ENCODE data around the gene CENPX.
"Not testable (repeated sequence)": the region's sequence is repeated elsewhere in the genome, so short reads cannot be mapped to it uniquely, and the experiment has no call there.

CENPX gene

GRCh38 chr17:81990836-81991683, 31.6 kb downstream of the CENPX start:
- no peak for DNase-seq (ENCODE audit: low read depth)
- TF ChIP-seq CTCF (IDR thresholded peaks at IDR 0.05; ENCODE audit: low read depth, low read length, missing control alignments), result no peak
- H3K4me3 ChIP-seq (ENCODE audit: low read depth, low read length), result no peak overlapping the region
- in situ Hi-C loops (cut with HindIII; ENCODE audit: low sequenced_read_pairs), result no loop called here

GRCh38 chr17:81987161-81987770, 35.4 kb downstream of the CENPX start:
- DNase-seq (ENCODE audit: low read depth), result no peak
- TF ChIP-seq CTCF (IDR thresholded peaks at IDR 0.05; ENCODE audit: low read depth, low read length, missing control alignments), result no peak
- in situ Hi-C loops (cut with HindIII; ENCODE audit: low sequenced_read_pairs), result no loop called here
- H3K4me3 ChIP-seq (ENCODE audit: low read depth, low read length), result no peak overlapping the region

- in situ Hi-C loops (cut with HindIII; ENCODE audit: low sequenced_read_pairs), result no loop called here
- H3K4me3 ChIP-seq (ENCODE audit: low read depth, low read length), result no peak overlapping the region
- no peak for TF ChIP-seq CTCF (IDR thresholded peaks at IDR 0.05; ENCODE audit: low read depth, low read length, missing control alignments)
- no peak for DNase-seq (ENCODE audit: low read depth)
Observed at GRCh38 chr17:81986606-81987005, 36.1 kb downstream of the CENPX start.

DNA sequence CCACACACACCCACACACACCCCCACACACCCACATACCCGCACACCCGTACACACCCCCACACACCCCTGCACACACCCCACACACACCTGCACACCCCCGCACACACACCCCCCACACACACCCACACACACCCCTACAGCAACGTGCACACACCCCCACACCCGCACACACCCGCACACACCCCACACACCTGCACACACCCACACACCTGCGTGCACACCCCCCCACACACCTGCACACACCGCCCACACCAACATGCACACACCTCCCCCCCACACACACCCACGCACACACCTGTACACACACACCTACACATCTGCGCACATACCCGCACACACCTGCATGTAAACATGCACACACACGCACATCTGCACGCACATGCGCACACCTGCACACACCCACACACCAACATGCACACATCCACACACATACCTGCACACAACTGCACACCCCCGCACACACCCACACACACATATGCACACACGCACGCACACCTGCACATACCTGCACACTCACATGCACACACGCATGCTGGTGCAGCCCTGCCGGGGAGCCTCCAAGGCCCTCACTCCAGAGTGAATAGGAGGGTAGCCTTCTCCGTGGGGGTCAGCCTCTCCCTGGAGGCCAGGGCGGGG, 37.8 kb downstream of the CENPX start:
- TF ChIP-seq CTCF (IDR thresholded peaks at IDR 0.05; ENCODE audit: low read depth, low read length, missing control alignments), result no peak
- no peak for DNase-seq (ENCODE audit: low read depth)
- no peak overlapping the region for H3K4me3 ChIP-seq (ENCODE audit: low read depth, low read length)
- in situ Hi-C loops (cut with HindIII; ENCODE audit: low sequenced_read_pairs), result no loop called here

- TF ChIP-seq CTCF (IDR thresholded peaks at IDR 0.05; ENCODE audit: low read depth, low read length, missing control alignments), result no peak
- DNase-seq (ENCODE audit: low read depth), result no peak
- H3K4me3 ChIP-seq (ENCODE audit: low read depth, low read length), result no peak overlapping the region
- in situ Hi-C loops (cut with HindIII; ENCODE audit: low sequenced_read_pairs), result no loop called here
Observed at GRCh38 chr17:81983639-81984373, 38.9 kb downstream of the CENPX start.

GRCh38 chr17:81983011-81983638, 39.6 kb downstream of the CENPX start:
- in situ Hi-C loops (cut with HindIII; ENCODE audit: low sequenced_read_pairs), result no loop called here
- no peak for DNase-seq (ENCODE audit: low read depth)
- TF ChIP-seq CTCF (IDR thresholded peaks at IDR 0.05; ENCODE audit: low read depth, low read length, missing control alignments), result no peak
- H3K4me3 ChIP-seq (ENCODE audit: low read depth, low read length), result no peak overlapping the region

DNA sequence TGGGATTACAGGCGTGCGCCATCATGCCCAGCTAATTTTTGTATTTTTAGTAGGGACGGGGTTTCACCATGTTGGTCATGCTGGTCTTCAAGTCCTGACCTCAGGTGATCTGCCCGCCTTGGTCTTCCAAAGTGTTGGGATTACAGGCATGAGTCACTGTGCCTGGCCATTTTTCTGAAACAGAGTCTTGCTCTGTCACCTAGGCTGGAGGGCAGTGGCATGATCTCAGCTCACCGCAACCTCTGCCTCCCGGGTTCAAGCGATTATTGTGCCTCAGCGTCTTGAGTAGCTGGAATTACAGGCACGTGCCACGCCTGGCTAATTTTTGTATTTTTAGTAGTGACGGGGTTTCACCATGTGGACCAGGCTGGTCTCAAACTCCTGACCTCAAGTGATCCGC, 41.2 kb downstream of the CENPX start:
- H3K4me3 ChIP-seq (ENCODE audit: low read depth, low read length); in situ Hi-C loops (cut with HindIII; ENCODE audit: low sequenced_read_pairs); DNase-seq (ENCODE audit: low read depth): not testable (repeated sequence)

Measured in astrocyte of the cerebellum (primary cell).